ENCODE results near the gene TMEM72. TPM values are rescaled to one million over a fixed set of nuclear protein-coding genes. Genes with fewer than 3 reads are reported as not detected.

Gene TMEM72
- 1.3 and 2.3 TPM in 2 replicates for total RNA-seq
- polyA plus RNA-seq, result 1.2 and 2.3 TPM in 2 replicates

GRCh38 chr10:44911081-44911540 lies at the start of gene TMEM72:
TSS of gene TMEM72 (plus strand) at chr10:44911337. CDS start at chr10:44911513, 176 bp downstream.
- H3K27ac ChIP-seq, result peak within 1 kb of the TSS; percentile 71

GRCh38 chr10:44862006-44862751 lies 49.0 kb upstream of the TMEM72 start:
- DNase-seq (ENCODE audit: low read depth in 1 of 2, low spot score in 1 of 2), result peak in 1 of 2 donors; percentile 75

More at GRCh38 chr10:44911081-44911540, at the start of gene TMEM72:
- H3K36me3 ChIP-seq, result no peaks in the 10 kb centered on the region
- peak in 1 of 2 donors; percentile 80 for DNase-seq (ENCODE audit: low read depth in 1 of 2, low spot score in 1 of 2)
- H3K4me3 ChIP-seq, result no peak within 1 kb of the TSS
- no peaks in the 10 kb centered on the region for H3K27me3 ChIP-seq
- peaks cover 59% of the 10 kb centered on the region for H3K4me1 ChIP-seq (ENCODE audit: low read depth)
- TF ChIP-seq CTCF (IDR thresholded peaks at IDR 0.05; ENCODE audit: low read depth, low read length), result no peak
- no peaks in the 10 kb centered on the region for H3K9me3 ChIP-seq (ENCODE audit: low read depth)

GRCh38 chr10:44862924-44863323 lies 48.2 kb upstream of the TMEM72 start:
- Histone ChIP-seq H3K9me3 (ENCODE audit: low read depth) (no peaks in the 10 kb centered on the region), H3K27ac (no peak overlapping the region), H3K27me3 (peaks cover 16% of the 10 kb centered on the region), H3K36me3 (no peaks in the 10 kb centered on the region), H3K4me3 (no peak overlapping the region), H3K4me1 (ENCODE audit: low read depth) (peaks cover 13% of the 10 kb centered on the region)
- no peak for TF ChIP-seq CTCF (IDR thresholded peaks at IDR 0.05; ENCODE audit: low read depth, low read length)
- no peak for DNase-seq (ENCODE audit: low read depth in 1 of 2, low spot score in 1 of 2)

More at GRCh38 chr10:44862006-44862751, 49.0 kb upstream of the TMEM72 start:
- Histone ChIP-seq H3K9me3 (ENCODE audit: low read depth) (no peaks in the 10 kb centered on the region), H3K27ac (peak overlapping the region; percentile 19), H3K27me3 (peaks cover 16% of the 10 kb centered on the region), H3K36me3 (no peaks in the 10 kb centered on the region), H3K4me3 (no peak overlapping the region), H3K4me1 (ENCODE audit: low read depth) (peaks cover 13% of the 10 kb centered on the region)
- no peak for TF ChIP-seq CTCF (IDR thresholded peaks at IDR 0.05; ENCODE audit: low read depth, low read length)

- DNase-seq (ENCODE audit: low read depth in 1 of 2, low spot score in 1 of 2), result no peak
- Histone ChIP-seq H3K4me1 (ENCODE audit: low read depth) (peaks cover 13% of the 10 kb centered on the region), H3K9me3 (ENCODE audit: low read depth) (no peaks in the 10 kb centered on the region), H3K4me3 (no peak overlapping the region), H3K36me3 (no peaks in the 10 kb centered on the region), H3K27me3 (peaks cover 16% of the 10 kb centered on the region), H3K27ac (no peak overlapping the region)
- no peak for TF ChIP-seq CTCF (IDR thresholded peaks at IDR 0.05; ENCODE audit: low read depth, low read length)
Measured at GRCh38 chr10:44863344-44864047, 47.6 kb upstream of the TMEM72 start.

- Histone ChIP-seq H3K27me3 (peaks cover 16% of the 10 kb centered on the region), H3K4me1 (ENCODE audit: low read depth) (peaks cover 13% of the 10 kb centered on the region), H3K4me3 (peak overlapping the region; percentile 45), H3K27ac (no peak overlapping the region), H3K9me3 (ENCODE audit: low read depth) (no peaks in the 10 kb centered on the region), H3K36me3 (no peaks in the 10 kb centered on the region)
- no peak for TF ChIP-seq CTCF (IDR thresholded peaks at IDR 0.05; ENCODE audit: low read depth, low read length)
- DNase-seq (ENCODE audit: low read depth in 1 of 2, low spot score in 1 of 2), result peak; percentile 29 to 49
Measured at GRCh38 chr10:44864051-44864450, 47.1 kb upstream of the TMEM72 start.
